ENCODE data around the gene ZNF594.
"Not testable (repeated sequence)": the region's sequence is repeated elsewhere in the genome, so short reads cannot be mapped to it uniquely, and the experiment has no call there.

Gene ZNF594

GRCh38 chr17:5139458-5139732 is 52.3 kb downstream of the ZNF594 start:
- no peak overlapping the region for H3K4me2 ChIP-seq (ENCODE audit: low read depth, low read length)
- TF ChIP-seq CTCF (IDR thresholded peaks at IDR 0.05; ENCODE audit: low read length) (no peak), EZH2phosphoT487 (IDR thresholded peaks at IDR 0.05; ENCODE audit: low read length) (no peak), EZH2 (optimal IDR thresholded peaks at IDR 0.05; ENCODE audit: low read depth, low read length) (no peak)

GRCh38 chr17:5138616-5139457 is 52.8 kb downstream of the ZNF594 start:
- Histone ChIP-seq H3K4me3 (ENCODE audit: low read length) (no peak overlapping the region), H4K20me1 (ENCODE audit: insufficient read depth, low read length) (no peaks in the 10 kb centered on the region), H3K4me1 (ENCODE audit: low read length) (no peaks in the 10 kb centered on the region), H3F3A (ENCODE audit: insufficient read depth, low read length) (no peaks in the 10 kb centered on the region), H3K27me3 (replicated peaks; ENCODE audit: insufficient read depth, low read length) (no peaks in the 10 kb centered on the region; the same call in 1 of the 2 replicates), H3K9ac (ENCODE audit: low read length) (no peak overlapping the region), H3K4me2 (ENCODE audit: low read depth, low read length) (no peak overlapping the region), H3K27ac (ENCODE audit: low read length) (no peak overlapping the region), H2AFZ (ENCODE audit: low read length) (no peak overlapping the region), H3K36me3 (replicated peaks; ENCODE audit: insufficient read depth, low read length) (no peaks in the 10 kb centered on the region), H3K9me3 (replicated peaks; ENCODE audit: insufficient read depth, low read length) (no peaks in the 10 kb centered on the region), H3K79me2 (ENCODE audit: low read length) (no peaks in the 10 kb centered on the region), H3K9me2 (replicated peaks; ENCODE audit: insufficient read depth, low read length) (no peaks in the 10 kb centered on the region)
- DNase-seq: no peak
- TF ChIP-seq EZH2phosphoT487 (IDR thresholded peaks at IDR 0.05; ENCODE audit: low read length) (no peak), CTCF (IDR thresholded peaks at IDR 0.05; ENCODE audit: low read length) (no peak), EZH2 (optimal IDR thresholded peaks at IDR 0.05; ENCODE audit: low read depth, low read length) (no peak)

More at GRCh38 chr17:5139458-5139732, 52.3 kb downstream of the ZNF594 start:
- Histone ChIP-seq H2AFZ (ENCODE audit: low read length) (no peak overlapping the region), H3K36me3 (replicated peaks; ENCODE audit: insufficient read depth, low read length) (no peaks in the 10 kb centered on the region), H3K79me2 (ENCODE audit: low read length) (no peaks in the 10 kb centered on the region), H3F3A (ENCODE audit: insufficient read depth, low read length) (no peaks in the 10 kb centered on the region), H3K4me3 (ENCODE audit: low read length) (no peak overlapping the region), H3K9me2 (replicated peaks; ENCODE audit: insufficient read depth, low read length) (no peaks in the 10 kb centered on the region), H3K9me3 (replicated peaks; ENCODE audit: insufficient read depth, low read length) (no peaks in the 10 kb centered on the region), H3K4me1 (ENCODE audit: low read length) (no peaks in the 10 kb centered on the region), H4K20me1 (ENCODE audit: insufficient read depth, low read length) (no peaks in the 10 kb centered on the region), H3K27me3 (replicated peaks; ENCODE audit: insufficient read depth, low read length) (no peaks in the 10 kb centered on the region; the same call in 1 of the 2 replicates), H3K9ac (ENCODE audit: low read length) (no peak overlapping the region), H3K27ac (ENCODE audit: low read length) (no peak overlapping the region)
- DNase-seq: no peak

- not testable (repeated sequence) for H3K4me2 ChIP-seq (ENCODE audit: low read depth, low read length); H4K20me1 ChIP-seq (ENCODE audit: insufficient read depth, low read length); H3K79me2 ChIP-seq (ENCODE audit: low read length); H3K9ac ChIP-seq (ENCODE audit: low read length); H3K4me3 ChIP-seq (ENCODE audit: low read length); H3K36me3 ChIP-seq (replicated peaks; ENCODE audit: insufficient read depth, low read length); H3K4me1 ChIP-seq (ENCODE audit: low read length); H3K9me2 ChIP-seq (replicated peaks; ENCODE audit: insufficient read depth, low read length); H3K27me3 ChIP-seq (replicated peaks; ENCODE audit: insufficient read depth, low read length); H3K9me3 ChIP-seq (replicated peaks; ENCODE audit: insufficient read depth, low read length); H3F3A ChIP-seq (ENCODE audit: insufficient read depth, low read length); H2AFZ ChIP-seq (ENCODE audit: low read length); H3K27ac ChIP-seq (ENCODE audit: low read length); DNase-seq
Measured at GRCh38 chr17:5138198-5138544, 53.5 kb downstream of the ZNF594 start.

- not testable (repeated sequence) for H3K4me3 ChIP-seq (ENCODE audit: low read length); H4K20me1 ChIP-seq (ENCODE audit: insufficient read depth, low read length); H3K4me2 ChIP-seq (ENCODE audit: low read depth, low read length); H3K9me2 ChIP-seq (replicated peaks; ENCODE audit: insufficient read depth, low read length); H3K36me3 ChIP-seq (replicated peaks; ENCODE audit: insufficient read depth, low read length); H3F3A ChIP-seq (ENCODE audit: insufficient read depth, low read length); H3K27me3 ChIP-seq (replicated peaks; ENCODE audit: insufficient read depth, low read length); DNase-seq; H3K4me1 ChIP-seq (ENCODE audit: low read length); H3K9me3 ChIP-seq (replicated peaks; ENCODE audit: insufficient read depth, low read length); H3K79me2 ChIP-seq (ENCODE audit: low read length); H3K9ac ChIP-seq (ENCODE audit: low read length); H2AFZ ChIP-seq (ENCODE audit: low read length); H3K27ac ChIP-seq (ENCODE audit: low read length)
Measured at GRCh38 chr17:5137511-5138197, 54.0 kb downstream of the ZNF594 start.

- H3K4me3 ChIP-seq (ENCODE audit: low read length); H3K27me3 ChIP-seq (replicated peaks; ENCODE audit: insufficient read depth, low read length); H2AFZ ChIP-seq (ENCODE audit: low read length); H4K20me1 ChIP-seq (ENCODE audit: insufficient read depth, low read length); H3K4me1 ChIP-seq (ENCODE audit: low read length); H3K9ac ChIP-seq (ENCODE audit: low read length); H3K4me2 ChIP-seq (ENCODE audit: low read depth, low read length); H3K79me2 ChIP-seq (ENCODE audit: low read length); H3K9me2 ChIP-seq (replicated peaks; ENCODE audit: insufficient read depth, low read length); H3F3A ChIP-seq (ENCODE audit: insufficient read depth, low read length); H3K27ac ChIP-seq (ENCODE audit: low read length); DNase-seq; H3K9me3 ChIP-seq (replicated peaks; ENCODE audit: insufficient read depth, low read length); H3K36me3 ChIP-seq (replicated peaks; ENCODE audit: insufficient read depth, low read length): not testable (repeated sequence)
Measured at GRCh38 chr17:5136580-5137412, 54.9 kb downstream of the ZNF594 start.
